ENCODE measurements around the gene PPARA. TPM values are rescaled to one million over a fixed set of nuclear protein-coding genes. Genes with fewer than 3 reads are reported as not detected.

The PPARA gene
- total and polyA plus RNA-seq, 2 donors (not counting 3 experiments of a cell fraction or from before 2014, with no cell fraction given), result 3.1 to 10.7 TPM

- DNase-seq (ENCODE audit: low read depth, low spot score) (no peak), FAIRE-seq (no peak)
- ChIA-PET CTCF (interaction anchor here (0.7 to 1.3 kb wide), 3 partner anchors 13 to 159 kb away, joined by 3 to 5 read pairs (median 4); partner anchors contain the start of gene TTC38), POLR2A (interaction anchor here (0.6 kb wide), 1 partner anchor 31 kb away, joined by 4 read pairs; the partner anchor contains the start of gene CDPF1)
- Histone ChIP-seq H3K4me2 (ENCODE audit: insufficient read depth, low read length) (no peak overlapping the region), H3K9me1 (replicated peaks; ENCODE audit: control insufficient read depth, extremely low read depth, insufficient read depth, low read length) (no peaks in the 10 kb centered on the region), H3K27ac (ENCODE audit: insufficient read depth, low read depth, low read length) (no peak overlapping the region), H4K20me1 (replicated peaks; ENCODE audit: control insufficient read depth, extremely low read depth, insufficient read depth, low read length) (no peaks in the 10 kb centered on the region), H3K27me3 (ENCODE audit: control insufficient read depth in 2 of 2, insufficient read depth in 2 of 2, low read length in 2 of 2) (no peaks in the 10 kb centered on the region), H3K36me3 (ENCODE audit: control insufficient read depth in 2 of 2, extremely low read depth in 1 of 2, insufficient read depth in 2 of 2, low read length in 2 of 2) (peaks cover 15 to 44% of the 10 kb centered on the region in 2 experiments), H3K9me3 (replicated peaks; ENCODE audit: control insufficient read depth, insufficient read depth, low read length) (no peaks in the 10 kb centered on the region), H2AFZ (ENCODE audit: low read depth, low read length) (no peak overlapping the region), H3K4me1 (ENCODE audit: control insufficient read depth, extremely low read depth, insufficient read depth, low read length) (no peaks in the 10 kb centered on the region), H3K4me3 (replicated peaks in 1 of 3; ENCODE audit: insufficient read depth in 1 of 3, low read depth in 1 of 3, low read length in 3 of 3) (no peak overlapping the region), H3K9ac (replicated peaks; ENCODE audit: extremely low read depth, insufficient read depth, low read length) (no peak overlapping the region), H3K79me2 (ENCODE audit: control insufficient read depth, insufficient read depth, low read length) (no peaks in the 10 kb centered on the region)
- dilution Hi-C loops (cut with MboI; ENCODE audit: extremely low pct_ligation_motif_present, low sequenced_read_pairs), result no loop called here
- intact Hi-C loops (cut with micrococcal nuclease), result no loop called here
- BruUV-seq (replicated peaks), result no TSS peak
- TF ChIP-seq JUN (IDR thresholded peaks at IDR 0.05; ENCODE audit: borderline replicate concordance, insufficient read depth, insufficient read length, low read depth), result no peak
- no peak for TF ChIP-seq EZH2 (IDR thresholded peaks at IDR 0.05; ENCODE audit: borderline replicate concordance, low read depth, low read length, severe bottlenecking)
- no peak for TF ChIP-seq POLR2A (IDR thresholded peaks at IDR 0.05; ENCODE audit: low read depth, low read length)
- no peak for TF ChIP-seq MYC (IDR thresholded peaks at IDR 0.05; ENCODE audit: low read depth, low read length)
- no peak for TF ChIP-seq POLR2AphosphoS5 (IDR thresholded peaks at IDR 0.05; ENCODE audit: insufficient read depth, low read depth, low read length)
- TF ChIP-seq GATA2 (IDR thresholded peaks at IDR 0.05; ENCODE audit: insufficient read depth, insufficient read length, low read depth, low read length), result no peak
- TF ChIP-seq MAX (IDR thresholded peaks at IDR 0.05; ENCODE audit: insufficient read depth, insufficient read length), result no peak
- TF ChIP-seq CTCF (IDR thresholded peaks at IDR 0.05; ENCODE audit: extremely low read depth in 1 of 2, insufficient read depth in 1 of 2, low read depth in 1 of 2, low read length in 2 of 2), result no peak
- TF ChIP-seq FOS (IDR thresholded peaks at IDR 0.05; ENCODE audit: borderline replicate concordance, insufficient read depth, low read length), result no peak
Measured at GRCh38 chr22:46280999-46281623, 130.8 kb downstream of the PPARA start.
